Epithelial cell of esophagus (primary cell): Measurements from ENCODE around the gene SET.

Experiments used
- DNase-seq: peaks from one replicate; pipeline ENCODE4 v3.0.0; 2010; ENCODE audit warnings: low read depth
- H3K4me3 ChIP-seq: 2 replicates; pipeline ENCODE4 v1.5.1; 2011; ENCODE audit warnings: mild to moderate bottlenecking, low read length, control low read depth
- CTCF ChIP-seq: IDR thresholded peaks from 2 replicates; pipeline ENCODE4 v1.5.1; 2011; ENCODE audit warnings: low read depth, mild to moderate bottlenecking, low read length, control low read depth, inconsistent platforms; ENCODE audit not compliant: insufficient read depth; ENCODE audit errors: missing control alignments

Gene SET

GRCh38 chr9:128701227-128701854, 12.3 kb downstream of the SET start:
- no peak for TF ChIP-seq CTCF
- no peak overlapping the region for H3K4me3 ChIP-seq
- DNase-seq = no peak

GRCh38 chr9:128702445-128702948, 13.5 kb downstream of the SET start, which contains the start of gene PKN3:
TSS of gene PKN3 (plus strand) at chr9:128702503. CDS start at chr9:128702916, 413 bp downstream.
- peak within 1 kb of the TSS; percentile 56 for H3K4me3 ChIP-seq
- TF ChIP-seq CTCF = peak; percentile 67
- peak; percentile 78 for DNase-seq

- TF ChIP-seq CTCF = no peak
- H3K4me3 ChIP-seq = peak overlapping the region; percentile 56
- no peak for DNase-seq
Observed at GRCh38 chr9:128702949-128703615, 14.1 kb downstream of the SET start.

- DNase-seq = no peak
- peak overlapping the region; percentile 56 for H3K4me3 ChIP-seq
- no peak for TF ChIP-seq CTCF
Observed at GRCh38 chr9:128703616-128704355, 14.8 kb downstream of the SET start.

GRCh38 chr9:128704356-128704670, 15.3 kb downstream of the SET start:
- H3K4me3 ChIP-seq = no peak overlapping the region
- TF ChIP-seq CTCF = no peak
- no peak for DNase-seq

- DNase-seq = no peak
- TF ChIP-seq CTCF = no peak
- no peak overlapping the region for H3K4me3 ChIP-seq
Observed at GRCh38 chr9:128705051-128705965, 16.3 kb downstream of the SET start.
